ENCODE results near the gene PRKAG2. TPM values are rescaled to one million over a fixed set of nuclear protein-coding genes. Genes with fewer than 3 reads are reported as not detected.

Gene PRKAG2
- total and polyA plus RNA-seq, 4 donors, result 17.5 to 33.3 (median 23.9) TPM

DNA sequence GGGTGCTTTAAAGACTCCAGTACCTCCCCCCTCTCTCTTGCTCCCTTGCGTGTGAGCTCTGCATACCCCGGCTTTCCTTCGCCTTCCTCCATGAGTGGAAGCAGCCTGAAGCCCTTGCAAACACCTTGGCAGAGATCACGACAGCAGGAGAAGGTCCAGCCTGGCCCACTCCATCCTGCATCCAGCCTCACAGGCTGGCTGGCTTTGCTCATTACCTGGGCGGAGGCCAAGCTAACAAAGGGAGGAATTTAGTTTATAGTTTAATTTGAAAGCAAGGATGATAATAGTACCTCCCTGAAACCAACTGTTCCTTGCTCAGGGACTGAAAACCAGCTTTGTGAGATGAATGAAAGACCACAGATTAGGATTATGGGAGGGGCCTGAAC, 99.4 kb downstream of the PRKAG2 start:
- TF ChIP-seq, protein P1, sequence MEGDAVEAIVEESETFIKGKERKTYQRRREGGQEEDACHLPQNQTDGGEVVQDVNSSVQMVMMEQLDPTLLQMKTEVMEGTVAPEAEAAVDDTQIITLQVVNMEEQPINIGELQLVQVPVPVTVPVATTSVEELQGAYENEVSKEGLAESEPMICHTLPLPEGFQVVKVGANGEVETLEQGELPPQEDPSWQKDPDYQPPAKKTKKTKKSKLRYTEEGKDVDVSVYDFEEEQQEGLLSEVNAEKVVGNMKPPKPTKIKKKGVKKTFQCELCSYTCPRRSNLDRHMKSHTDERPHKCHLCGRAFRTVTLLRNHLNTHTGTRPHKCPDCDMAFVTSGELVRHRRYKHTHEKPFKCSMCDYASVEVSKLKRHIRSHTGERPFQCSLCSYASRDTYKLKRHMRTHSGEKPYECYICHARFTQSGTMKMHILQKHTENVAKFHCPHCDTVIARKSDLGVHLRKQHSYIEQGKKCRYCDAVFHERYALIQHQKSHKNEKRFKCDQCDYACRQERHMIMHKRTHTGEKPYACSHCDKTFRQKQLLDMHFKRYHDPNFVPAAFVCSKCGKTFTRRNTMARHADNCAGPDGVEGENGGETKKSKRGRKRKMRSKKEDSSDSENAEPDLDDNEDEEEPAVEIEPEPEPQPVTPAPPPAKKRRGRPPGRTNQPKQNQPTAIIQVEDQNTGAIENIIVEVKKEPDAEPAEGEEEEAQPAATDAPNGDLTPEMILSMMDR (IDR thresholded peaks at IDR 0.05; ENCODE audit: control extremely low read depth, extremely low read depth), result no peak

DNA sequence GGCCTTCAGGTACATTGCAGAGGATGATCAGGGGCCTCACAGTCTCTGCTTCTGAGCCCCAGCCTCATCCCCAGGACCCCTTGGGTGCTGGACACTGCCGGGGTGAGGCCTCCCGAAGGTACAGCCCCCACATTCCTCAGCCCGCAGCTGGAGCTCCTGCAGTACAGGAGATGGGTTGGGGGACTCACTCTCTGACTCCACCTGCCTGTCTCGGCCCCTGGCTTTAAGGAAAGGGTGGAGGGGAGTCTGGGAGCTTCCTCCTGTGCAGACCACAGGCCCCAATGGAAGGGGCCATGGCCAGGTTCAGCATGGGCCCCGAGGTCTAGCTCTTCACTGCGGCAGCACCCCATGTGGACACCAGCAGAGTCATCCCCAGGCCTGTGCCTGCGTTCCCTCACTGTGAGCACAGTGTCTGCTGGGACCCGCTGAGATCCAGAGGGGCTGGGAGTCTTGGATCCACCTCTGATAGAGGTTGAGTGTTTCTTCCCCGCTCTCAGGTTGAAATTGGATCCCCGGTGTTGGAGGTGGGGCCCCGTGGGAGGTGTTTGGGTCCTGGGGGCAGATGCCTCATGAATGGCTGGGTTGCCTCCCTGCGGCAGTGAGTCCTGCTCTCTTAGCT, 99.9 kb downstream of the PRKAG2 start:
- DNase-seq (no peak), ATAC-seq (ENCODE audit: insufficient read depth, low FRiP score) (no peak)
- TF ChIP-seq, protein P1 (IDR thresholded peaks at IDR 0.05; ENCODE audit: control extremely low read depth, extremely low read depth), result no peak
- no peaks in the 10 kb centered on the region for H3K9me3 ChIP-seq (ENCODE audit: control insufficient read depth in 4 of 4, insufficient read depth in 3 of 4, low read length in 3 of 4)
- no peaks in the 10 kb centered on the region for H3K36me3 ChIP-seq (ENCODE audit: control insufficient read depth in 4 of 4, insufficient read depth in 4 of 4, low read length in 4 of 4)
- H3K9ac ChIP-seq (ENCODE audit: insufficient read depth in 1 of 2, low read length in 2 of 2), result no peak overlapping the region
- no peak overlapping the region for H3K27ac ChIP-seq (ENCODE audit: low read depth in 1 of 2, low read length in 1 of 2)
- 95 to 96% methylated on average over 12 of the region's 12 CpGs for WGBS, 2 donors
- H3K4me1 ChIP-seq (ENCODE audit: control insufficient read depth in 5 of 5, insufficient read depth in 5 of 5, low read length in 5 of 5), result peaks cover 0 to 8% (median 0%) of the 10 kb centered on the region in 5 donors
- no peaks in the 10 kb centered on the region for H3K27me3 ChIP-seq (ENCODE audit: control insufficient read depth in 3 of 3, insufficient read depth in 3 of 3, low read length in 2 of 3)
- H3K4me3 ChIP-seq, result no peak overlapping the region

More for the DNA sequence above, 99.4 kb downstream of the PRKAG2 start:
- Histone ChIP-seq H3K27me3 (ENCODE audit: control insufficient read depth in 3 of 3, insufficient read depth in 3 of 3, low read length in 2 of 3) (no peaks in the 10 kb centered on the region), H3K27ac (ENCODE audit: low read depth in 1 of 2, low read length in 1 of 2) (no peak overlapping the region), H3K9me3 (ENCODE audit: control insufficient read depth in 4 of 4, insufficient read depth in 3 of 4, low read length in 3 of 4) (no peaks in the 10 kb centered on the region), H3K4me3 (no peak overlapping the region), H3K4me1 (ENCODE audit: control insufficient read depth in 5 of 5, insufficient read depth in 5 of 5, low read length in 5 of 5) (peaks cover 0 to 9% (median under 1%) of the 10 kb centered on the region in 5 donors), H3K9ac (ENCODE audit: insufficient read depth in 1 of 2, low read length in 2 of 2) (no peak overlapping the region), H3K36me3 (ENCODE audit: control insufficient read depth in 4 of 4, insufficient read depth in 4 of 4, low read length in 4 of 4) (no peaks in the 10 kb centered on the region)
- 93 to 95% methylated on average over 5 of the region's 5 CpGs for WGBS, 2 donors
- ATAC-seq (ENCODE audit: insufficient read depth, low FRiP score) (no peak), DNase-seq (no peak)

DNA sequence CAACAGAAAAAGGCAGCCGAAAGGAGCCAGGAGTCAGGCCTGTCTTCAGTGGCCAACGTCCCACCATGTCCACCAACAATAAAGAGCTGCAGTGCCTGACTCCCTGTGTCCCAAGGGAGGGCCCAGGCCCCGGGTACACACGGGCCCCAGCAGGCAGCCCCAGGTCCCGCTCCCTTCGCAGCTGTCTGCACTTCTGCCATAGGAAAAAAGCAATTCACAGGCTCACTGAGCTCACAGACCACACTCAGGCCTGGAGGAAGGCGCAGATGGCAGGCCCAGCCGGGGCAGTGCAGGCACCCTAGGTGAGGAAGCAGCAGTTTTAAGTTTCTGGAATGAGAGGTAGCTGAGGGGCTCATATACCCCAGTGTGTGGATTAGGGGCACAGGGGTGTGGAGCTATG, 100.5 kb downstream of the PRKAG2 start:
- Histone ChIP-seq H3K4me3 (no peak overlapping the region), H3K27ac (ENCODE audit: low read depth in 1 of 2, low read length in 1 of 2) (no peak overlapping the region), H3K36me3 (ENCODE audit: control insufficient read depth in 4 of 4, insufficient read depth in 4 of 4, low read length in 4 of 4) (no peaks in the 10 kb centered on the region), H3K4me1 (ENCODE audit: control insufficient read depth in 5 of 5, insufficient read depth in 5 of 5, low read length in 5 of 5) (peaks cover 0 to 8% (median 0%) of the 10 kb centered on the region in 5 donors), H3K27me3 (ENCODE audit: control insufficient read depth in 3 of 3, insufficient read depth in 3 of 3, low read length in 2 of 3) (no peaks in the 10 kb centered on the region), H3K9me3 (ENCODE audit: control insufficient read depth in 4 of 4, insufficient read depth in 3 of 4, low read length in 3 of 4) (no peaks in the 10 kb centered on the region), H3K9ac (ENCODE audit: insufficient read depth in 1 of 2, low read length in 2 of 2) (no peak overlapping the region)
- TF ChIP-seq, protein P1 (IDR thresholded peaks at IDR 0.05; ENCODE audit: control extremely low read depth, extremely low read depth), result no peak
- WGBS, 2 donors, result 96 to 97% methylated on average over 8 of the region's 8 CpGs
- ATAC-seq (ENCODE audit: insufficient read depth, low FRiP score) (no peak), DNase-seq (no peak)
